Uterus (tissue), 2 donors: ENCODE data around the gene BTBD9.

Experiments
- POLR2A ChIP-seq, 2 donors: fragments of 450-650 bp; IDR thresholded peaks; one replicate each; pipeline ENCODE4 v1.6.1; 2016; ENCODE audit warnings: antibody characterized with exemption in 2 of 2, mild to moderate bottlenecking in 1 of 2, moderate library complexity in 1 of 2
- TF ChIP-seq, protein P1 (sequence below), 4 experiments: fragments of 200-600 bp in 2 of 4; fragments of 450-650 bp in 2 of 4; sonication (generic) in 2 of 4; IDR thresholded peaks; one replicate each; pipeline ENCODE4 v1.5.1; 2016 to 2019; ENCODE audit warnings: antibody characterized with exemption in 4 of 4, mild to moderate bottlenecking in 2 of 4, moderate library complexity in 1 of 4

DNA sequence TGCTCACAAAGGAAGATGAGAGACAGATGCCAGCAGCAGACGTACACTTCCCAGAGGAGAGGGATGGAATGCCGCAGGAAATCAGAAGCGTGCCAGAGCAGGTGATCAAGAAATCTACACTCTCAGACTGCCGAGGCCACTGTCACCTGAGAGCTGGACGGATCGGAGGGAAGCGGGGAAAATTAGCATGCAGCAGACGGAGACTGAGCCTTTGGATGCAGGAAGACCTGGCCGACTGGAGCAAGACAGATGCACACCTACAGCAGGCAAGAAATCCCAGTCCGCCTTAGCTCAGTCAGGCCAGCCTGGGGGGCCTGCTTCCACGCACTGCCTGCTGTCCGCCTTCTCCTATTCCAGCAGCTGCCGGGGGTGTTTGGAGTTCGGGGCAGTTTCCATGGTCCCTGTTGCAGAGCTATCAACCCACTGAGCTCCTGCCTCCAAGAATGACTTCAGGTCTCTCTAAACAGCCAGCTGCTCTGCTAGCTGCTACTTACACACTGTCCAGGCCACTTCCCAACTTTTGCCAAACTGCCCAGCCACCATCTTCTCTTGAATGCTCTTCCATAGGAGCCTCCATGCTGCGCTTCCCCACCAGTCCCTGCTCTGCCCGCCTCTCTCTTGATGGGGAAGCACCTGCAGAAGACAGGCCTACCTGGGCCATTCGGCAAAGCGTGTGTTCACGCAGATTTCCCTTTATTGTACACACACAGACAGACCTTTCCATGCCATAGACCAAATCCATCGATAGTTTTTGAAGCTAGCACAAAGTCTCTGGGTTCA is 451.7 kb downstream of the BTBD9 start:
- TF ChIP-seq, protein P1, sequence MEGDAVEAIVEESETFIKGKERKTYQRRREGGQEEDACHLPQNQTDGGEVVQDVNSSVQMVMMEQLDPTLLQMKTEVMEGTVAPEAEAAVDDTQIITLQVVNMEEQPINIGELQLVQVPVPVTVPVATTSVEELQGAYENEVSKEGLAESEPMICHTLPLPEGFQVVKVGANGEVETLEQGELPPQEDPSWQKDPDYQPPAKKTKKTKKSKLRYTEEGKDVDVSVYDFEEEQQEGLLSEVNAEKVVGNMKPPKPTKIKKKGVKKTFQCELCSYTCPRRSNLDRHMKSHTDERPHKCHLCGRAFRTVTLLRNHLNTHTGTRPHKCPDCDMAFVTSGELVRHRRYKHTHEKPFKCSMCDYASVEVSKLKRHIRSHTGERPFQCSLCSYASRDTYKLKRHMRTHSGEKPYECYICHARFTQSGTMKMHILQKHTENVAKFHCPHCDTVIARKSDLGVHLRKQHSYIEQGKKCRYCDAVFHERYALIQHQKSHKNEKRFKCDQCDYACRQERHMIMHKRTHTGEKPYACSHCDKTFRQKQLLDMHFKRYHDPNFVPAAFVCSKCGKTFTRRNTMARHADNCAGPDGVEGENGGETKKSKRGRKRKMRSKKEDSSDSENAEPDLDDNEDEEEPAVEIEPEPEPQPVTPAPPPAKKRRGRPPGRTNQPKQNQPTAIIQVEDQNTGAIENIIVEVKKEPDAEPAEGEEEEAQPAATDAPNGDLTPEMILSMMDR (IDR thresholded peaks at IDR 0.05): no peak
- TF ChIP-seq POLR2A (IDR thresholded peaks at IDR 0.05): no peak
